HG02588 (cell line): ENCODE measurements around the gene WDR41.

Source experiments
- ATAC-seq: cut with Tn5 transposase; IDR thresholded peaks from one replicate; pipeline ENCODE4 v1.9.1; 2021; ENCODE audit warnings: mild to moderate bottlenecking, moderate library complexity; ENCODE audit not compliant: unreplicated experiment

Gene WDR41

GRCh38 chr5:77448831-77449230 lies 43.3 kb downstream of the WDR41 start:
- ATAC-seq: no peak

- no peak for ATAC-seq
These were observed 47.8 kb downstream of the WDR41 start for GRCh38 chr5:77444356-77444755.

DNA sequence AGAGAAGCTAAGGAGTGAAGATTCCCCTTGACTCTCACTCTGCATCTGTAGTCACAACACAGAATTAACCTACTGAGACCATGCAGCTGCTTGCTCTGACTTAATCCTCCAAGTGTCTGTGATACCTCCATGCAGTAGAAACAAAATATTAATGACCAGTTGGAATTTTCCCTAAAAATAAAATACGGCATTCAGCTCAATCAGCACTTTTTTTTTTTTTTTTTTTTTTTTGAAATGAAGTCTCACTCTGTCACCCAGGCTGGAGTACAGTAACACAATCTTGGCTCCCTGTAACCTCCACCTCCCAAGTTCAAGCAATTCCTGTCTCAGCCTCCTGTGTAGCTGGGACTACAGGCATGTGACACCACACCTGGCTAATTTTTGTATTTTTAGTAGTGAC lies 48.4 kb downstream of the WDR41 start:
- ATAC-seq: no peak

DNA sequence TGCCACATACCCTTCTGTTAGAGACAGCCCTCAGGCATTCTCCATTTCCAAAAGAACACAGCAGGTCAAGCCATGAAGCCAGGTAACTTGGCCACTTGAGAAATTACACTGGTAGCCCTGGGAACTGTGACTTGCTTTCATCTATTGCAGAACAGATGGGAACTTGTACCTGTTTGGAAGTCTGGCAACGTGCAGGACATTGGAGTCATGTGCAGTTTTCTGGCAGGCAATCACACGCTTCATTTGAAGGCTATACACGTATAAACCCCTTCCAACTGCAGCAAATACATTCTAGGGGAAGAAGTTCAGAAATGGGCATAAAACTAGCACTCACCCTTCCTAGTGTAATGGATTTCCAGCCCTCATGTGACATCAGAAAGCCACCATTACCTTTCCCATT lies 54.0 kb downstream of the WDR41 start:
- no peak for ATAC-seq

GRCh38 chr5:77437194-77437593 lies 54.9 kb downstream of the WDR41 start:
- ATAC-seq: no peak

GRCh38 chr5:77431719-77432118 lies 60.4 kb downstream of the WDR41 start:
- ATAC-seq: no peak

DNA sequence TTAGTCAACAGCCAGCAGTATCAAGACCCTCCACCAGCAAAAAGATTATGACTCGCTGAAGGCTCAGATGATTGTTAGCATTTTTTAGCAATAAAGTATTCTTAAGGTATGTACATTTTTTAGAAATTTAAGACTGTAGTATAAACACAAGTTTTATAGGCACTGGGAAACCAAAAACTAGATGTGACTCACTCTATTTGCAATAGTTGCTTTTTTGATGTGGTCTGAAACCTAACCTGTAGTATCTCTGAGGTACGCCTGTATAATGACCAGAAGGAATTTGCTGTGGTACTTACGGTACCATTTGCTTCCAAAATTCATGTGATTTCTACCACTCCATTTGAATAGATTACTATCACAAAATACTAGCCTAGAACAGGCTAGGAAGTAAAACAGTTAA lies 60.8 kb downstream of the WDR41 start:
- no peak for ATAC-seq

DNA sequence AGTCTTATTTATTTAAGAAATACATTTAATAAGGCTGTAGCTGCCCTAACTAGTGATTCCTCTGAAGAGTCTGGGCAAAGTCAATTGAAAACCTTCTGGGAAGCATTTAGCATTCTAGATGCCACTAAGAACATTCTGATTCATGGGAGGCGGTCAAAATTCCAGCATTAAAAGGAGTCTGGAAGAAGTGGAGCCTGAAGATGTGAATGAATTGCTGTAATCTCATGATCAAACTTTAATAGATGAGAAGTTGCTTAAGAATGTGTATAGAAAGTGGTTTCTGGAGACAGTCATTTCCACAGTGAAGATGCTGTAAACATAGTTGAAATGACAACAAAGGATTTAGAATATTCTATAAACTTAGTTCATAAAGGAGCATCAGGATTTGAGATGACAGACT lies 61.4 kb downstream of the WDR41 start:
- ATAC-seq: no peak

- ATAC-seq: no peak
These were observed 63.6 kb downstream of the WDR41 start for GRCh38 chr5:77428526-77428925.

DNA sequence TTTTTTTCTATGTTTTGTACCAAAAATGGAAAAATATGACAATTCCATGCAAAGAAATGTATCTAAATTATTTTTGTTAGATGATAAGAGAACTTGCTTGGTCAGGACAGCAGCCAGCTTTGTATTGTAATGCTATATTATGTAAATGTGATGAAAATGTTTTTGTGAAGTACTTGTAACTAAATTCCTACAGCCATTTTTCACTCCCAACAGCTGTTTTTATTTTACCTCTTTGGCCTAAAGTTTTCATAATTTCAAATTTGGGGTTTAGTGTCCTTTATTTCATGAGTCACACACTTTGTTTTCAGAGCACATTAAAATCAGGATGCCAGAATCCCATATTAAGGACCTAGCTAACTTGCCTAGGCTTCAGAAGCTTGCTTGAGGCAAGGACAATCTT lies 64.1 kb downstream of the WDR41 start:
- ATAC-seq: no peak

GRCh38 chr5:77426670-77427069 lies 65.4 kb downstream of the WDR41 start:
- no peak for ATAC-seq

GRCh38 chr5:77425998-77426659 lies 66.0 kb downstream of the WDR41 start:
- ATAC-seq: no peak

DNA sequence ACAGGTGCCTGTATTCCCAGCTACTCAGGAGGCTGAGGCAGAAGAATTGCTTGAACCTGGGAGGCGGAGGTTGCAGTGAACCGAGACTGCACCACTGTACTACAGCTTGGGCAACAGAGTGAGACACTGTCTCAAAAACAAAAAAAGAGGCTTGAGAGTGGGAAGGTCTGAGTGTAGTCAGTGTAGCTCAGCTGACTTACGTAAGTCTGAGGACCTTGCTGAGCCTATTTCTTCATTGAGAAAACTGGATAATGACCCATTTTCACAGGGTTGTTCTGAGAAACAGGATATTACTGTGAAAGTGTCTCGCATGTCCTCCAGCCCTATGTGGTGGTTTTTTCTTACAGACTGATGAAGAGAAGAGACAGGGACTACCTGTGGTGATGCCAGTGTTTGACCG lies 66.7 kb downstream of the WDR41 start:
- no peak for ATAC-seq

GRCh38 chr5:77424921-77425320 lies 67.2 kb downstream of the WDR41 start:
- no peak for ATAC-seq

- no peak for ATAC-seq
These were observed 68.9 kb downstream of the WDR41 start for GRCh38 chr5:77423022-77423750.

- ATAC-seq: no peak
These were observed 71.2 kb downstream of the WDR41 start for GRCh38 chr5:77420940-77421339.

GRCh38 chr5:77419644-77420582 lies 72.2 kb downstream of the WDR41 start:
- no peak for ATAC-seq

- no peak for ATAC-seq
These were observed 73.2 kb downstream of the WDR41 start for GRCh38 chr5:77418601-77419581.

- ATAC-seq: no peak
These were observed 74.0 kb downstream of the WDR41 start for GRCh38 chr5:77418162-77418561.

DNA sequence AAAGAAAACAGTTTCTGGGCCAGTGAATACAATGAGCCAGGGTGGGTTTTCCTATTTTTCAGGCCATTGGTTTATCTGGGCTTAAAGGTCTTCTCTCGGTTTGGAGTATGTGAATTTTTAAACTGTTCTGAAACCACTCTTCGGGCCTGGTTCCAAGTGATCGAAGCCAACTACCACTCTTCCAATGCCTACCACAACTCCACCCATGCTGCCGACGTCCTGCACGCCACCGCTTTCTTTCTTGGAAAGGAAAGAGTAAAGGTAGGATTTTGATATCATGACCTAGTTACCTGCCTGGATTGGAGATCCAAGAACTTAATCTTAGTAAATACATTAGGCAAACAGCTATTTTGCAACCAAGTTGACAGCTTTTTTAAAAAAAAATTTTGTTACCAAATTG lies 79.1 kb downstream of the WDR41 start:
- no peak for ATAC-seq
